HL-60/S4 treated with retinoic acid at 250 ng/mL for 4 days and 3 days (cell line): ENCODE data around the gene SPOUT1.

Source experiments
- in situ Hi-C: fragments of 300-500 bp; cut with MboI; formaldehyde crosslinking; loops from 2 replicates; pipeline ENCODE4 v1.7.0; 2022; ENCODE audit warnings: low sequenced_read_pairs

The SPOUT1 gene

GRCh38 chr9:128838338-128838737 lies 8.7 kb upstream of the SPOUT1 start:
- in situ Hi-C loops, result loop anchor here (25.0 kb wide), 1 partner anchor 774 kb away; the partner anchor contains the start of gene C9orf50

GRCh38 chr9:128836509-128837145 lies 7.0 kb upstream of the SPOUT1 start:
- in situ Hi-C loops, result loop anchor here (25.0 kb wide), 1 partner anchor 776 kb away; the partner anchor contains the start of gene C9orf50

- in situ Hi-C loops, result loop anchor here (25.0 kb wide), 1 partner anchor 777 kb away; the partner anchor contains the start of gene C9orf50
These were observed 5.9 kb upstream of the SPOUT1 start for GRCh38 chr9:128835246-128836210.

- in situ Hi-C loops, result loop anchor here (25.0 kb wide), 1 partner anchor 779 kb away; the partner anchor contains the start of gene C9orf50
These were observed 4.1 kb upstream of the SPOUT1 start for GRCh38 chr9:128833696-128834095.

- in situ Hi-C loops, result loop anchor here (25.0 kb wide), 1 partner anchor 783 kb away; the partner anchor contains the start of gene C9orf50
These were observed 708 bp downstream of the SPOUT1 start for GRCh38 chr9:128828719-128829452.

- in situ Hi-C loops, result loop anchor here (25.0 kb wide), 1 partner anchor 784 kb away; the partner anchor contains the start of gene C9orf50
These were observed 1.3 kb downstream of the SPOUT1 start for GRCh38 chr9:128828267-128828666.

- in situ Hi-C loops, result loop anchor here (25.0 kb wide), 1 partner anchor 786 kb away; the partner anchor contains the start of gene C9orf50
These were observed 3.5 kb downstream of the SPOUT1 start for GRCh38 chr9:128825923-128826700.

- in situ Hi-C loops, result loop anchor here (25.0 kb wide), 1 partner anchor 787 kb away; the partner anchor contains the start of gene C9orf50
These were observed 4.7 kb downstream of the SPOUT1 start for GRCh38 chr9:128824911-128825310.

GRCh38 chr9:128823903-128824406 lies 5.6 kb downstream of the SPOUT1 start:
- in situ Hi-C loops, result no loop called here

- in situ Hi-C loops, result no loop called here
These were observed 6.2 kb downstream of the SPOUT1 start for GRCh38 chr9:128823362-128823902.

- in situ Hi-C loops, result no loop called here
These were observed 7.1 kb downstream of the SPOUT1 start for GRCh38 chr9:128822407-128823042.

- in situ Hi-C loops, result no loop called here
These were observed 7.8 kb downstream of the SPOUT1 start for GRCh38 chr9:128821584-128822406.

GRCh38 chr9:128820665-128821583 lies 8.7 kb downstream of the SPOUT1 start:
- in situ Hi-C loops, result no loop called here

GRCh38 chr9:128819716-128820664 lies 9.6 kb downstream of the SPOUT1 start:
- in situ Hi-C loops, result no loop called here

GRCh38 chr9:128818839-128819715 lies 10.5 kb downstream of the SPOUT1 start:
- in situ Hi-C loops, result no loop called here
